PC-3 (cell line): Measurements from ENCODE around the gene POLR1C. TPM values are rescaled to one million over a fixed set of nuclear protein-coding genes. Genes with fewer than 3 reads are reported as not detected.

Experiments
- ATAC-seq: fragments of 200-7000 bp; cut with Tn5 transposase; 2 replicates; pipeline ENCODE4 v1.9.1; 2020; ENCODE audit warnings: mild to moderate bottlenecking, moderate library complexity
- BruUV-seq: library from RNA; stranded (reverse); fragments of 400-500 nt; replicated peaks from 2 replicates; lab custom pipeline; 2021; lab: Mats Ljungman, UMichigan
- CTCF ChIA-PET: fragments of 300-600 bp; sonication (Branson Sonifier 250); formaldehyde crosslinking; loops from one replicate; lab custom pipeline; 2022; ENCODE audit warnings: antibody characterized with exemption; lab: Charles Lee
- POLR2A ChIA-PET: fragments of 300-600 bp; sonication (Branson Sonifier 250); formaldehyde crosslinking; loops from one replicate; lab custom pipeline; 2022; ENCODE audit warnings: antibody characterized with exemption; ENCODE audit not compliant: unreplicated experiment; lab: Charles Lee
- DNase-seq: peaks from one replicate; pipeline ENCODE4 v3.0.0-alpha.2; 2015
- H2AFZ ChIP-seq: fragments of 300-600 bp; sonication (generic); 2 replicates; pipeline ENCODE4 v1.6.0; 2016; ENCODE audit warnings: antibody characterized with exemption, low read length
- H3F3A ChIP-seq: fragments of 300-600 bp; sonication (generic); one replicate; pipeline ENCODE4 v1.6.0; 2017; ENCODE audit warnings: antibody characterized with exemption, low read length, control low read depth, mild to moderate bottlenecking; ENCODE audit not compliant: unreplicated experiment
- H3K27ac ChIP-seq: fragments of 300-600 bp; sonication (generic); 2 replicates; pipeline ENCODE4 v1.5.1; 2016; ENCODE audit warnings: mild to moderate bottlenecking, low read length
- H3K27me3 ChIP-seq: fragments of 300-600 bp; sonication (generic); 2 replicates; pipeline ENCODE4 v1.6.1; 2016; ENCODE audit warnings: low read length, mixed read lengths
- H3K36me3 ChIP-seq: fragments of 300-600 bp; sonication (generic); 2 replicates; pipeline ENCODE4 v1.6.1; 2016; ENCODE audit warnings: low read depth, mixed run types, low read length, mixed read lengths
- H3K4me1 ChIP-seq: fragments of 300-600 bp; sonication (generic); 2 replicates; pipeline ENCODE4 v1.5.1; 2016; ENCODE audit warnings: low read length; ENCODE audit not compliant: insufficient read depth
- H3K4me2 ChIP-seq: fragments of 300-600 bp; sonication (generic); 2 replicates; pipeline ENCODE4 v1.6.0; 2016; ENCODE audit warnings: low read length
- H3K4me3 ChIP-seq: fragments of 300-600 bp; sonication (generic); 2 replicates; pipeline ENCODE4 v1.5.1; 2016; ENCODE audit warnings: mild to moderate bottlenecking, low read length, mixed read lengths
- H3K79me2 ChIP-seq: fragments of 300-600 bp; sonication (generic); 2 replicates; pipeline ENCODE4 v1.6.1; 2017; ENCODE audit warnings: low read length, mixed read lengths
- H3K9ac ChIP-seq: fragments of 300-600 bp; sonication (generic); 2 replicates; pipeline ENCODE4 v1.6.0; 2016; ENCODE audit warnings: mild to moderate bottlenecking, low read length
- H3K9me2 ChIP-seq: fragments of 300-600 bp; sonication (generic); replicated peaks from 2 replicates; pipeline ENCODE4 v1.6.1; 2016; ENCODE audit warnings: mixed run types, low read length, mixed read lengths
- H3K9me3 ChIP-seq: fragments of 300-600 bp; sonication (generic); 2 replicates; pipeline ENCODE4 v1.6.1; 2016; ENCODE audit warnings: low read length, mixed read lengths
- H4K20me1 ChIP-seq: fragments of 300-600 bp; sonication (generic); 2 replicates; pipeline ENCODE4 v1.6.1; 2016; ENCODE audit warnings: low read length, mixed read lengths
- CTCF ChIP-seq: fragments of 300-600 bp; sonication (generic); conservative IDR thresholded peaks from 2 replicates; pipeline ENCODE4 v1.5.1; 2017; ENCODE audit warnings: antibody characterized with exemption, low read depth, mild to moderate bottlenecking, low read length
- EZH2 ChIP-seq: fragments of 300-600 bp; sonication (generic); IDR thresholded peaks from one replicate; pipeline ENCODE4 v1.6.1; 2017; ENCODE audit warnings: antibody characterized with exemption, mild to moderate bottlenecking, low read length; ENCODE audit not compliant: unreplicated experiment
- EZH2phosphoT487 ChIP-seq: fragments of 300-600 bp; sonication (generic); IDR thresholded peaks from 2 replicates; pipeline ENCODE4 v1.6.1; 2018; ENCODE audit warnings: mild to moderate bottlenecking, antibody characterized with exemption, low read length, borderline replicate concordance
- intact Hi-C: fragments of 100-400 bp; cut with micrococcal nuclease; formaldehyde crosslinking; loops from 2 replicates; pipeline ENCODE4 v1.9.0; 2023
- total RNA-seq: library from RNA; depleted of rRNA; stranded (reverse); fragments of >200 nt; gene quantifications from 2 replicates; pipeline ENCODE4 v1.2.3, GENCODE V29; 2014

POLR1C gene
- total RNA-seq, 1 experiment from 2014 or later, result 61.4 TPM

GRCh38 chr6:43511824-43512415 lies 5.0 kb upstream of the POLR1C start:
- no peak for TF ChIP-seq CTCF
- TF ChIP-seq EZH2, result no peak
- TF ChIP-seq EZH2phosphoT487, result no peak
- no peak for DNase-seq
- peaks cover 18% of the 10 kb centered on the region for H3K4me1 ChIP-seq
- peaks cover 9% of the 10 kb centered on the region; the same call in 1 of the 2 replicates for H3K36me3 ChIP-seq
- no TSS peak for BruUV-seq
- no peak overlapping the region for H3K4me3 ChIP-seq
- ATAC-seq, result no peak
- H2AFZ ChIP-seq, result no peak overlapping the region
- H3K9me3 ChIP-seq, result no peaks in the 10 kb centered on the region
- ChIA-PET CTCF (no interaction called here), POLR2A (no interaction called here)
- H3K27ac ChIP-seq, result no peak overlapping the region
- H3K9ac ChIP-seq, result no peak overlapping the region
- H3F3A ChIP-seq, result peaks cover 5% of the 10 kb centered on the region
- no peaks in the 10 kb centered on the region for H3K27me3 ChIP-seq
- H3K79me2 ChIP-seq, result peaks cover 25% of the 10 kb centered on the region
- no peak overlapping the region for H3K4me2 ChIP-seq
- H4K20me1 ChIP-seq, result no peaks in the 10 kb centered on the region; the same call in 1 of the 2 replicates
- no peaks in the 10 kb centered on the region for H3K9me2 ChIP-seq
- intact Hi-C loops, result no loop called here

GRCh38 chr6:43515808-43516207 lies 1.1 kb upstream of the POLR1C start:
- ChIA-PET CTCF (no interaction called here), POLR2A (interaction anchor here (0.7 kb wide), 1 partner anchor 9 kb away, joined by 3 read pairs; no protein-coding TSS in a partner anchor)
- H3K4me2 ChIP-seq, result peak overlapping the region; percentile 86
- no peaks in the 10 kb centered on the region for H3K9me3 ChIP-seq
- H4K20me1 ChIP-seq, result peaks cover 22% of the 10 kb centered on the region
- H3K27ac ChIP-seq, result no peak overlapping the region
- H3K9me2 ChIP-seq, result no peaks in the 10 kb centered on the region
- peaks cover 17% of the 10 kb centered on the region for H3K4me1 ChIP-seq
- H3K4me3 ChIP-seq, result peak overlapping the region; percentile 98
- TF ChIP-seq CTCF, result no peak
- no peak for TF ChIP-seq EZH2
- no peak for TF ChIP-seq EZH2phosphoT487
- H3F3A ChIP-seq, result peaks cover 5% of the 10 kb centered on the region
- H3K27me3 ChIP-seq, result no peaks in the 10 kb centered on the region
- no peak overlapping the region for H2AFZ ChIP-seq
- intact Hi-C loops, result no loop called here
- DNase-seq (no peak), ATAC-seq (no peak)
- BruUV-seq, result no TSS peak
- peaks cover 59% of the 10 kb centered on the region for H3K79me2 ChIP-seq
- peaks cover 29% of the 10 kb centered on the region for H3K36me3 ChIP-seq
- H3K9ac ChIP-seq, result peak overlapping the region; percentile 99

GRCh38 chr6:43516367-43516696 lies 557 bp upstream of the POLR1C start:
- H2AFZ ChIP-seq, result peak overlapping the region; percentile 74
- no peak for TF ChIP-seq EZH2phosphoT487
- no peak for TF ChIP-seq CTCF
- no peak for TF ChIP-seq EZH2
- DNase-seq (no peak), ATAC-seq (peak; percentile 23; the same call in 1 of the 2 replicates)
- TSS peak; percentile 62 for BruUV-seq
- no peaks in the 10 kb centered on the region for H3K9me3 ChIP-seq
- intact Hi-C loops, result no loop called here
- POLR2A ChIA-PET, result interaction anchor here (0.7 kb wide), 1 partner anchor 8 kb away, joined by 3 read pairs; no protein-coding TSS in a partner anchor
- CTCF ChIA-PET, result interaction anchor here (0.6 kb wide), 1 partner anchor 147 kb away, joined by 3 read pairs; the partner anchor contains the start of gene ZNF318
- peaks cover 34% of the 10 kb centered on the region for H3K36me3 ChIP-seq
- H3K4me3 ChIP-seq, result peak overlapping the region; percentile 98
- peaks cover 4% of the 10 kb centered on the region for H3F3A ChIP-seq
- H3K4me1 ChIP-seq, result peaks cover 16% of the 10 kb centered on the region
- no peaks in the 10 kb centered on the region for H3K27me3 ChIP-seq
- H4K20me1 ChIP-seq, result peaks cover 22% of the 10 kb centered on the region
- peaks cover 59% of the 10 kb centered on the region for H3K79me2 ChIP-seq
- peak overlapping the region; percentile 86 for H3K4me2 ChIP-seq
- H3K9ac ChIP-seq, result peak overlapping the region; percentile 99
- H3K9me2 ChIP-seq, result no peaks in the 10 kb centered on the region
- peak overlapping the region; percentile 17 for H3K27ac ChIP-seq
